VCaP (cell line): Measurements from ENCODE around the gene SLC13A2.
"Not testable (repeated sequence)": the region's sequence is repeated elsewhere in the genome, so short reads cannot be mapped to it uniquely, and the experiment has no call there.

Experiments used
- H3K27ac ChIP-seq: fragments of 450-650 bp; 2 replicates; pipeline ENCODE4 v1.5.1; 2017
- TF ChIP-seq, protein P1 (sequence below): fragments of 450-650 bp; conservative IDR thresholded peaks from 2 replicates; pipeline ENCODE4 v1.5.1; 2017; ENCODE audit warnings: mild to moderate bottlenecking, moderate library complexity

Gene SLC13A2

DNA sequence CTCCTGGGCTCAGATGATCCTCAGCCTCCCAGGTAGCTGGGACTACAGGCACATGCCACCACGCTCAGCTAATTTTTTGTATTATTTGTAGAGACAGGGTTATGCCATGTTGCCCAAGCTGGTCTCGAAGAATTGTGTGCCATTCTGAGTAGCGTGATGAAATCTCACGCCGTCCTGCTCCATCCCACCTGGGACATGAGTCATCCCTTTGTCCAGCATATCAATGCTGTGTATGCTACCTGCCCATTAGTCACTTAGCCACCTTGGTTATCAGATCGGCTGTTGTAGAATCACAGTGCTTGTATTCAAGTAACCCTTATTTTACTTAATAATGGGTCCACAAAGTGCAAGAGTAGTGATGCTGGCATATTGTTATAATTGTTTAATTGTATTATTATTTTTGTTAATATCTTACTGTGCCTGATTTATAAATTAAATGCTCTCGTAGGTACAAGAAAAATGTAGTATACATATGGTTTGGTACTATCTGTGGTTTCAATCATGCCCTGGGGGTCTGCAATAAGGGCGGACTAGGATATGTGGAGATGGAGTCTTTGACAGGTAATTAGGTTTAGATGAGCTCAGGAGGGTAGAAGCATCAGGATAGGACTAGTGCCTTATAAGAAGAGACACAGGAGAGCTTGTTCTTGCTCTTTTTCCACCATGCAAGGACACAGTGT lies 26.6 kb upstream of the SLC13A2 start:
- H3K27ac ChIP-seq = no peak overlapping the region
- TF ChIP-seq, protein P1, sequence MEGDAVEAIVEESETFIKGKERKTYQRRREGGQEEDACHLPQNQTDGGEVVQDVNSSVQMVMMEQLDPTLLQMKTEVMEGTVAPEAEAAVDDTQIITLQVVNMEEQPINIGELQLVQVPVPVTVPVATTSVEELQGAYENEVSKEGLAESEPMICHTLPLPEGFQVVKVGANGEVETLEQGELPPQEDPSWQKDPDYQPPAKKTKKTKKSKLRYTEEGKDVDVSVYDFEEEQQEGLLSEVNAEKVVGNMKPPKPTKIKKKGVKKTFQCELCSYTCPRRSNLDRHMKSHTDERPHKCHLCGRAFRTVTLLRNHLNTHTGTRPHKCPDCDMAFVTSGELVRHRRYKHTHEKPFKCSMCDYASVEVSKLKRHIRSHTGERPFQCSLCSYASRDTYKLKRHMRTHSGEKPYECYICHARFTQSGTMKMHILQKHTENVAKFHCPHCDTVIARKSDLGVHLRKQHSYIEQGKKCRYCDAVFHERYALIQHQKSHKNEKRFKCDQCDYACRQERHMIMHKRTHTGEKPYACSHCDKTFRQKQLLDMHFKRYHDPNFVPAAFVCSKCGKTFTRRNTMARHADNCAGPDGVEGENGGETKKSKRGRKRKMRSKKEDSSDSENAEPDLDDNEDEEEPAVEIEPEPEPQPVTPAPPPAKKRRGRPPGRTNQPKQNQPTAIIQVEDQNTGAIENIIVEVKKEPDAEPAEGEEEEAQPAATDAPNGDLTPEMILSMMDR = no peak

DNA sequence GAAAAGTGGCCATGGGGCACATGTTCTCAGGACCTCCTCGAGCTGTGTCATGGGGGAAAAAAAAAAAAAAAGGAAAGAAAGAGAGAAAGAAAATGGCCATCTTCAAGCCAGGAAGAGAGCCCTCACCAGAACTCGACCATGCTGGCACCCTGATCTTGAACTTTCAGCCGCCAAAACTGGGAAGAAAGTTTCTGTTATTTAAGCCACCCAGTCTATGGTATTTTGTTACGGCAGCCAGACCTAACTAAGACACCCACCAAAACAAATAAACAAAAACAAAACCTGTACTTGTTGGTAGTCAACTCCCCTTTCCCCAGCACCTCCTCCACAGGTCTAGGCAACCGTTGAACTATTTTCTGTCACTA lies 26.1 kb upstream of the SLC13A2 start:
- TF ChIP-seq, protein P1 = no peak

DNA sequence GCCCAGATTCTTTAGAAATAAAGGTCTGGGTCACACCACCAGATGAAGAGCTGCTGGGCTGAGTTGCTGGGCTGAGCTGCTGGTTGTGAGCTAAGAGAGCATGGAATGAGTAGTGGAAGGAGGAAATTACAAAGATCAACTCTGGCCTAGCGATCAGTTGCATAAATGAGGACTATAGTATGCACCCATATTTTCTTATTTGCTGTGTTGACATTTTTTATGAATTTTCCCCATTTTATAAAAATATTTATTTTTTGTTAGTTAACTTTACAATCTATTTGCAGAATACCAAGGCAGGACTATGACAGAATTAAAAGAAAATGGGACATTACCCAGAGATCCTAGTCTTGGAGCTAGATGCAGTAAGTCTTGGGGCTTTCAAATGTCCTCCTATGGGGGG lies 23.6 kb upstream of the SLC13A2 start:
- TF ChIP-seq, protein P1 = no peak
- H3K27ac ChIP-seq = no peak overlapping the region

More for the DNA sequence above, 26.1 kb upstream of the SLC13A2 start:
- H3K27ac ChIP-seq = no peak overlapping the region

DNA sequence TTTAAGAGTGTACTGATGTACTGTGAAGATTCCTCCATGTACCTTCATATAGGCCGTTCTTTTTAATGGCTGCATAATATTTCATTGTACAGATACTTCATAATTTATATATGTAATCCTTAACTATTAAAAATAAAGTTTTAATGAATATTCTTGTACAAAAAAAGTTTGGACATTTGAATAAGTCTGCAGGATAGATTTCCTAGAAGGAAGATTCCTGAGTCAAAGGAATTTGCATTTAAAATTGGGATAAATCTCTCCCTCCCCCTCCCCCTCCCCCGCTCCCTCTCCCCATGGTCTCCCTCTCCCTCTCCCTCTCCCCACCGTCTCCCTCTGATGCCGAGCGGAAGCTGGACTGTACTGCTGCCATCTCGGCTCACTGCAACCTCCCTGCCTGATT lies 15.6 kb upstream of the SLC13A2 start:
- no peak overlapping the region for H3K27ac ChIP-seq
- TF ChIP-seq, protein P1 = no peak

DNA sequence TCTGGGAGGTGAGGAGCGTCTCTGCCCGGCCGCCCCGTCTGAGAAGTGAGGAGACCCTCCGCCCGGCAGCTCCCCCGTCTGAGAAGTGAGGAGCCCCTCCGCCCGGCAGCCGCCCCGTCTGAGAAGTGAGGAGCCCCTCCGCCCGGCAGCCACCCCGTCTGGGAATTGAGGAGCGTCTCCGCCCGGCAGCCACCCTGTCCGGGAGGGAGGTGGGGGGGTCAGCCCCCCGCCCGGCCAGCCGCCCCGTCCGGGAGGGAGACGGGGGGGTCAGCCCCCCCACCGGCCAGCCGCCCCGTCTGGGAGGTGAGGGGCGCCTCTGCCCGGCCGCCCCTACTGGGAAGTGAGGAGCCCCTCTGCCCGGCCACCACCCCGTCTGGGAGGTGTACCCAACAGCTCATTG lies 14.6 kb upstream of the SLC13A2 start:
- not testable (repeated sequence) for H3K27ac ChIP-seq

DNA sequence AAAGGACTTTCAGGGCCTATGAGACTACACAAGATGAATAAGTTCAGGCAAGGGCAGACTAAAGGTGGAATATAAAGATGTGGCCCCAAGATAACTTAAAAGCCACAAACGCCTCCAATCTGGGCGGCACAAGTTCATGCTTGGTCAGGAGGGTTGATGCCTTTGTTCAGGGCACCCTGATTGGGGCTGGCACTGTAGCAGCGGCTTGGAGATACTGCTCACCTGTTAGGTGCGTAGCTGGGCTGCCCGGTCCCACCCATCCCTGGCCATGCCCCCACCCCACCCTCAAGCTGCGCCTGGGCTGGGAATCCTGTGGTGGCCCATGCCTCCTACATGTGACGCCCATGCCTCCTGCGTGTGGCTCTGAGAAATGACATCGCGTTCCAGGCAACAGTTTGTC lies 12.5 kb upstream of the SLC13A2 start:
- no peak overlapping the region for H3K27ac ChIP-seq
- TF ChIP-seq, protein P1 = no peak

DNA sequence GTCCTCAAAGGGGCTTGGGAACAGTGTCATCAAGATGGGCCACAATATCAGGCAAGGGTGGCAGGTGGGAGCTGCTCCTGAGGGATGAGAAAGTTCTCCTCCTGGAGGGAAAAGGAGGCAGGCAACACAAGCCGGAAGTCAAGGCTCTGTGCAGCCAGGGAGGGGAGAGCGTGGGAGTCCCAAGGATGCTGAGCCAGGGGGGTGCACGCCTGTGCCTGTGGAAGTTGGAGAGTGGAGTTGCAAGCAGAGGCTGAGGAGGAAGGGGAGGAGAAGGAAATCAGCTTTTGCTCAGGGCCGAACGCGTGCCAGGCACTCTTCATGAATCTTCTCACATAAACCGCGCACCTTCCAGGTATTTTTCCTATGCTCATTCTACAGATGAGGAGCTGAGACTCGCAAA lies 7.4 kb upstream of the SLC13A2 start:
- TF ChIP-seq, protein P1 = no peak
- H3K27ac ChIP-seq = no peak overlapping the region; the same call in 1 of the 2 replicates

DNA sequence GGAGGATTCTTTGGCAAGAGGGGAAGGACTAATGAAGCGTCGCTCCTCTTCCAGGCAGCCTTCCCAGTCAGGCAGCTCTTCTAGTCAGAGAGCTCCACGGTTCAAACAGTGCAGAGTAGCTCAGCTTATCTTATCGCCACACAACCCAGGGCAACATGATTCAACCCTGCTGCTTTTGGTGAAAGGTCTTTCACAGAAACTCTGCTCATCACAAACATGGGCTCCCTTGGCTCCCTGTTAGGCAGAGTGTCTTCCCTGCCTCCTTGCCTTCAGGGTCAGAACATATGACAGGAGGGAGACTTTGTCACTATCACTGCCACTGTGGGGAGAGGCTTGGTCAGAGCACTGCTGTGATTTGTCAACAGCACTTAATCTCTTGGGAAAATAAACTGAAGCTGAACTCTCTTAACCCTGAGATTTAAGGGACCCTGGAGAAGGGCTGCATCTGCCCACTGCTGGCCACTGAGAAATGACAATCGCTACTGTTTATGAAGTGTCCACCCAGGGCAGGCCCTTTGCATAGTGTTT lies 6.9 kb upstream of the SLC13A2 start:
- no peak overlapping the region; the same call in 1 of the 2 replicates for H3K27ac ChIP-seq
- TF ChIP-seq, protein P1 = no peak
